Measurements from ENCODE around the gene RPS24.
"Not testable (repeated sequence)": the region's sequence is repeated elsewhere in the genome, so short reads cannot be mapped to it uniquely, and the experiment has no call there.

RPS24 gene

DNA sequence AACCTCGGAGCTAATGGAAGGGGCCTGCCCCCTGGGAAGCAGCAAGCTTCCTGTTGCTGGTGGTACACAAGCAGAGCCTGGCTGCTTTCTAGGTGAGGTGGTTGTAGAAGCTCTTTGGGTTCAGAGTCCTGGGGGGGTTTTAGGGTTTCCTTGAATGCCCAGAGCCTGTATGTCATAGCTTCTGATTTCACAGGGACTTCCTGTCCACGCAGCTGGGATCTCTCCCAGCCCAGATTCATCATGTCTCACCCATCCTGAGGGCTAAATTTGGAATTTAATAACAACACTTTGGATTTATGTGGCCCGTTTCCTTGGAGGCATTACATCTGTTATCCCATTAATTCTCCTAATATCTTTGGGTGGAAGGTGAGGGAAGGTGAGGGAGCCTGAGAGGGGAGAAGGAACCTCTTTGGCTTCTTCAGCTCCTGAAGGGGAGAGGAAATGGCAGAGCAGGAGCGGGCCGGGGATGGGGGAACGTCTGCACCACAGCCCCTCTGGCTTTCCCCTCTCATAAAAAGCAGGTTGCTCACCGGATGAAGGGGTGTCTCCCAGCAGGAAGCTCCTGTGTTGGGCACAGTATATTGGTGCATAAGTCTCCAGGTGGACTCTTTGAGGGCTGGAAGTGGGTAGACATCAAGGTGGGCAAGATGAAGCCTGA is 19.7 kb downstream of the RPS24 start:
- DNase-seq (ENCODE audit: low spot score) = no peak

GRCh38 chr10:78058562-78058961 is 24.9 kb downstream of the RPS24 start:
- no peak for DNase-seq (ENCODE audit: low spot score)

GRCh38 chr10:78059906-78060702 is 26.4 kb downstream of the RPS24 start:
- no peak for DNase-seq (ENCODE audit: low spot score)

DNA sequence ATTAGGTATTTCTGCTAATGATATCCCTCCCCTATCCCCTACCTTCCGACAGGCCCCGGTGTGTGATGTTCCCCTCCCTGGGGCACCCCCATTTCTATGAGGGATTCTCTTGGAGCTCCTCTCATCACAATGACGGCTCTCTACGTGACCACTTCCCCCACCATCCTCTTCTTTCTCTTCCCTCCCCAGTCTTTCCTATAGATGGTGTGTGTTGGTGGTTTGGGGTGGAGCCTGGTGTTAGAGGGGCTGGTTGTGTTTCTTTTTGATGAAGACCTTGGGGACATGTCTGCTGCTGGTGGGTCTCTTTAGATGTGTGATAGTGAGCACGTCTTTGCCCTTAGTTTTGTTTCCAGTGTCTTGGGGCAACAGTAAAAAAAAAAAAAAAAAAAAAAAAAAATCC is 28.6 kb downstream of the RPS24 start:
- no peak for DNase-seq (ENCODE audit: low spot score)

GRCh38 chr10:78063236-78063635 is 29.6 kb downstream of the RPS24 start:
- no peak for DNase-seq (ENCODE audit: low spot score)

DNA sequence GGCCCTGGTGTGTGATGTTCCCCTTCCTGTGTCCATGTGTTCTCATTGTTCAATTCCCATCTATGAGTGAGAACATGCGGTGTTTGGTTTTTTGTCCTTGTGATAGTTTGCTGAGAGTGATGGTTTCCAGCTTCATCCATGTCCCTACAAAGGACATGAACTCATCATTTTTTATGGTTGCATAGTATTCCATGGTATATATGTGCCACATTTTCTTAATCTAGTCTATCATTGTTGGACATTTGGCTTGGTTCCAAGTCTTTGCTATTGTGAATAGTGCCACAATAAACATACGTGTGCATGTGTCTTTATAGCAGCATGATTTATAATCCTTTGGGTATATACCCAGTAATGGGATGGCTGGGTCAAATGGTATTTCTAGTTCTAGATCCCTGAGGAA is 31.3 kb downstream of the RPS24 start:
- DNase-seq (ENCODE audit: low spot score) = not testable (repeated sequence)

- DNase-seq (ENCODE audit: low spot score) = no peak
Measured at GRCh38 chr10:78065611-78066010, 31.9 kb downstream of the RPS24 start.

- no peak for DNase-seq (ENCODE audit: low spot score)
Measured at GRCh38 chr10:78066012-78066411, 32.3 kb downstream of the RPS24 start.

DNA sequence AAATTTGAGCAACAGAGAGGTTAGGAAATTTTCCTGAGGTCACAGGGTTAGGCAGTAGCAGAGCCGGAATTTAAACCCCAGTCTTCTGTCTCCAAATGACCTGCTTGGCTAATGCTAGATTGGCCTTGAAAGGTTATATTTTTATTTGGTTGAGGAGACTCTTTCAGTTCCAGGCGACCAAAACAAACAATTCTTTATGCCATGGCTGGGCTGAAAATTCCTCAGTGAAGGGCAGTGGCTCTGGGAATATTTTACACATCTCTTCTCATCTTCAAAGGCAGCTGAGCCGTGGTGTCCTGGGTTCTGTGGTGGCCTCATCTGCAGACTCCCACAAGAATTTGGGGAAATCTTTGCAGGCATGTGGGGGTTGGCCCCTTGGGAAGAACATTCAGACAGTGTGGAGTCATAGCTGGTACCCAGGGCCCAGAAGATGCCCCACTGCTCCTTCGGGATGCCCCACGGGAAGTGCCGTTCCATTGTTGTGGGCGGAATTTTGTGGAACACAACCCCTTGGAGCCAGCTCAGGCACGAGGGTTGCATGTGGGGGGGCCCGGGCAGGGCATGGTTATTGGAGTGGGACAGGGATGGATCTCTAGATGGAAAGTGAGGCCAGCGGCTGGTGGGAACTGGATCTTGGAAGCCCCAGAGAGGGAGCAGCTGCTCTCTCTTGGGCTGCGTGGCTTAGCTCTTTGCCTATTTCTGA is 33.2 kb downstream of the RPS24 start:
- no peak for DNase-seq (ENCODE audit: low spot score)

DNA sequence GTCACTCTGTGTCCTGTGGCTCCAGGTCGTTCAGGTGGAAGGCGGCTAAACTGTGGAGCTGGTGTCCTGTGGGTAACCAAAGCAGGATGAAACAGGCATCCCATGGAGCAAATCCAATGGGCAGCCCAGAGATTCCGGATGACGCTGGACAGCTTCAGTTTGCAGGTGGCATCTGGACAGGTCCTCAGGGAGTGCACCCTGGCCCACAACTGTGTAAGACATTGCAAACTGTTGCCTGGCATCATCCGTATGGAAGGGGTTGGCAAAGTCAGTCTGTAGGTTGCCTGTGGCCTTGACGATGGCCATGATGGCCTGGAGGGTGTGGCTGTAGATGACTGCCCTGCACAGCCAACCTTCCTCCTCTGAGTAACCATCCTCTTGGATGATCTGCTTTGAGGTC is 35.5 kb downstream of the RPS24 start:
- no peak for DNase-seq (ENCODE audit: low spot score)

GRCh38 chr10:78070064-78070463 is 36.4 kb downstream of the RPS24 start:
- not testable (repeated sequence) for DNase-seq (ENCODE audit: low spot score)

DNA sequence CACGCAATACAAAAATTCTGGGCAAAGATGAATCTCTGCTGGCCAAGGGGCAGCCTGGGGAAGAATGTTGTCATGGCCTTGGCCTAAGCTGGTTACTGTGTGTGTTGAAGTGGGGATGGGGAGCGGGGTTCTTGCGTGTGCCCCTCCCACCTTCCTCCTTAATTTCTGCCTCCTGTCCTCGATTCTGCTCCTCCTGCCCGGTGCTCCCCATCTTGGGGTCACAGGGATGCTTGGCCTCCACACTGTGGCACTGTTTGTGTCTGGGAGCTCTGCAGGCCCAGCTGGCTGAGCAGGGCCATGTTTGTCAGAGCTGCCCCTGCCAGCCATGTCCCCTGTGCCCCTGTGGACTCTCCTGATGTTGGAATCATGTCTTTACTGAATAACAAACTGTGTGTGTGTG is 37.1 kb downstream of the RPS24 start:
- DNase-seq (ENCODE audit: low spot score) = no peak

DNA sequence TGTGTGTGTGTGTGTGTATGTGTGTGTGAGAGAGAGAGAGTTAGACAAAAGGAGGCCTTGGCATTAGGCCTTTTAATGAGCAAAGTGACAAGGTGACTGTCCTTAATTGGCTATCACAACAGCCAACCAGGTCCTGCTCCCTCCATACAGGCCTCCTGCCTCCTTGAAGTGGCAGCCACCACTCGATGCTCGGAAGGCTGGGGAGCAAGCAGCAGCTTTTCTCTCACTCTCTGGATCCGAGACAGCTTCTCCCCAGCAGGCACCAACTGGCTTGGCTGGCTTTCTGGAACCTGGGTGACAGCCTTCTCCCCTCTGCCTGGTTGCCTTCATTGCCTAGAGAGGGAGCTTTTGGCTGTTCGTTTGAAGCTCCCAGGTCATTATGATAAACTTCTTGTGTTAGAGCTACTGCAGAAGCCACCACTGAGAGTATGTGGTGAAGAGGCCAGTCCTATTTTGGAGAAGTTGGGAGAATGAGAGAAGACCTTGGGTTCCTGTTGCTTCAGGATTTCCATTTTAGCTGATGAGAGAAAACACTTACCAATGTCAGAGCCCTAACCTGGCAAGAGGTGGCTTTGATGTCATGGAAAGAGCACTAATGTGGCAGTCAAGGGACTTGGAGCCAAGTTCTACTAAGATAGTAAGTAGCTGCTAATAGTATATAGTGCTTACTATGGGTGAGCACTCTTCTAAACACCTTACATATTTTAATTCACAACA is 37.6 kb downstream of the RPS24 start:
- no peak for DNase-seq (ENCODE audit: low spot score)

GRCh38 chr10:78071857-78072179 is 38.2 kb downstream of the RPS24 start:
- no peak for DNase-seq (ENCODE audit: low spot score)

- no peak for DNase-seq (ENCODE audit: low spot score)
Measured at GRCh38 chr10:78072504-78072903, 38.8 kb downstream of the RPS24 start.

DNA sequence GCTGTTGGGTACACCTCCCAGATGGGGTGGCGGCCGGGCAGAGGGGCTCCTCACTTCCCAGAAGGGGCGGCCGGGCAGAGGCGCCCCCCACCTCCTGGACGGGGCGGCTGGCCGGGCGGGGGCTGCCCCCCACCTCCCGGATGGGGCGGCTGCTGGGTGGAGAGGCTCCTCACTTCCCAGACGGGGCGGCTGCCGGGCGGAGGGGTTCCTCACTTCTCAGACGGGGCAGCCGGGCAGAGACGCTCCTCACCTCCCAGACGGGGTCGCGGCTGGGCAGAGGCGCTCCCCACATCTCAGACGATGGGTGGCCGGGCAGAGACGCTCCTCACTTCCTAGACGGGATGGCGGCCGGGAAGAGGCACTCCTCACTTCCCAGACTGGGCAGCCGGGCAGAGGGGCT is 42.1 kb downstream of the RPS24 start:
- DNase-seq (ENCODE audit: low spot score) = not testable (repeated sequence)

DNA sequence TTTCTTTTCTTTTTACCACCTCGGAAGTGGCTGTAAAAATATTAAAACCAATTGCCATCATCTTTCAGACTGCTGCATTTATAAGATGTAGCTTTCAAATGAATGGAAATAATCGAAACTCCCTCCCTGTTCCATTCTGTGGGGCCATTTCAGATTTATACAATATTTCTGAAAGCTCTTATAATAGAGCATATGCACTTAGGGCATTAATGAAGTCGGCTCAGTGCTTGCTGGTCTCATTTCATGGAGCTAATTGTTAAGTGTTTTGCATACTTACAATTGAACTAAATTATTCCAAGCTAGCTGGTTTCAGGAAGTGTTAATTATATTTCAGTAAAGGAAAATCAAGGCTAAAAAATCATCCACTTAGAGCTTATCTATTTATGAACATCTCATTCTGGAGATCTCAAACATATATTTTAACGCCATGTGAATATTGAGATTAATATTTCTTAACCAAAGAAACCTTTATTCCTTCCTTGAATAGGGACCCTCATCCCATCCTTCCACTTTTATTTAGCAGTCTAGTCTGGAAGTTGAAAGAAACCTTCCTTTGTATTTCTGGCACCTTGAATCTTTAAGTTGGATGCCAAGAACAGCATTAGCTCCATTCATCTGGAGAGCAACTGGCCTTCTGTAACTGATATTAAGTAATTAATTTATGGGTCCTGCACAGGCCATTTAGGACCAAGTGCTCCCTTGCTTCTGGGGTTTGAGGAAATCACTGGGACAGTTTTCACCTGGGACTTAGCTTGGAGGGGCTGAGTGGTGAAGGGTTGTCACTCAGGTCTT is 45.1 kb downstream of the RPS24 start:
- no peak for DNase-seq (ENCODE audit: low spot score)

- no peak for DNase-seq (ENCODE audit: low spot score)
Measured at GRCh38 chr10:78079411-78079810, 45.7 kb downstream of the RPS24 start.

- no peak for DNase-seq (ENCODE audit: low spot score)
Measured at GRCh38 chr10:78081292-78081691, 47.6 kb downstream of the RPS24 start.

DNA sequence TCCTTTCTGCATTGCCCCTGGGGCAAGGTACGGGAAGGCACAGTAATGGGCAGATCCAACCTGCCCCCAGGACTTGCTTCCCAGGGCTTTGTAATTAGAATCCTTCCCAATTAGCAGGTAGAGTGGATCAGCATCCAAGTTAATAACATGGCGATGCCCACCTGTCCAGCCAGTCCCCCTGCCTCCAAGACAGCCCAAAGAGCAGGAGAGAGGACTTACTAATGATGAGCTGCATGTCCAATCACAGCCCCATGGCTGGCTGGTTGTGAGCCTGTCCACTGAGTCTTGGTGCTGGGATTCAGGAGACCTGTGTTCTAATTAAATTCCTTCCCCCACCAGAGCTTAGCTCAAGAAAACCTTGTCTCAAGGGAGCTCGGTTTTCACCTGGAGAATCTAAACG is 49.0 kb downstream of the RPS24 start:
- no peak for DNase-seq (ENCODE audit: low spot score)

Measured in activated CD4-positive, alpha-beta T cell treated with anti-CD3 and anti-CD28 coated beads, Interleukin-2, Interleukin-4, amounts not matched to agents 100 ng/mL and 50 ng/mL, durations not matched to agents 16 hours and 8 hours (primary cell).